Measurements from ENCODE around the gene CAPZA3.

CAPZA3 gene

DNA sequence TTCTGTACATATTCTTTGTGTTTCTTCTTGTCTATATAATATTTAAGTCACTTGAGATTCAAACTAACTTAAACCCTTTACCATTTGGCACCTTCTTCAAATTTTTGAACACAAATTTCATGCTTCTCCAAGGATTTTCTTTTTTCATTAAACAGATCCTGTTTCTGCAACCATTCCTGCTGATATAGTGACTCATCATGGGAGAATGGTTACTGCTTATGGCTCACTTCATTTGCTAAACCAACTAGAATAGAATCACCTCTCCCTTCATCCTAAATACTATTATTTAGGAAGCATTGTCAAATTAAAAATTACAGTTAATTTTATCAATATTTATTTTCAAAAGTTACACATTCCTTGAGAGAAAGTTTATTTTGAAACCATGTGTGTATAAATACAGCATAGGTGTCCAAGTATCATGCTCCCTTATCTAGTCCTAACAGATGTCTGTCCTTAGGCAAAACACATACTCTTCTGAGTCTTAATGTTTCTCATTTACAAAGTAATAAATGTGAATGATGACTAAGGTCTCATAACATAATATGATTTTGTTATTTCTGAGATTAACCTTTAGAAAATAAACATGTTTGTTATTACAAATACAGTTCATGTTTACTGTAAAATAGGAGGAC, 40.8 kb upstream of the CAPZA3 start:
- H3K4me3 ChIP-seq (ENCODE audit: insufficient read depth, low read length, poor library complexity, severe bottlenecking) = no peak overlapping the region
- no peaks in the 10 kb centered on the region for H4K20me1 ChIP-seq (ENCODE audit: low read depth, low read length)
- no peak overlapping the region for H3K27ac ChIP-seq (ENCODE audit: low read depth, low read length)
- no peak overlapping the region for H2AFZ ChIP-seq (ENCODE audit: low read depth, low read length, severe bottlenecking)
- no peaks in the 10 kb centered on the region for H3K36me3 ChIP-seq (ENCODE audit: low read length)
- H3K9ac ChIP-seq (ENCODE audit: low read length) = no peak overlapping the region
- no peaks in the 10 kb centered on the region for H3K9me2 ChIP-seq (replicated peaks; ENCODE audit: insufficient read depth, low read length)
- no peaks in the 10 kb centered on the region for H3K27me3 ChIP-seq (ENCODE audit: low read length)
- H3K4me2 ChIP-seq (ENCODE audit: low read depth, low read length, poor library complexity, severe bottlenecking) = no peak overlapping the region
- no peaks in the 10 kb centered on the region for H3K79me2 ChIP-seq (ENCODE audit: insufficient read depth, low read length)
- H3K9me3 ChIP-seq (ENCODE audit: insufficient read depth, low read length) = no peaks in the 10 kb centered on the region
- no peaks in the 10 kb centered on the region for H3F3A ChIP-seq (ENCODE audit: insufficient read depth)
- no peak for TF ChIP-seq EZH2phosphoT487 (conservative IDR thresholded peaks at IDR 0.05; ENCODE audit: low read length)
- no peak for TF ChIP-seq CTCF (IDR thresholded peaks at IDR 0.05; ENCODE audit: insufficient read depth, low read length, poor library complexity, severe bottlenecking)

- no peaks in the 10 kb centered on the region for H3K36me3 ChIP-seq (ENCODE audit: low read length)
- no peak overlapping the region for H3K4me2 ChIP-seq (ENCODE audit: low read depth, low read length, poor library complexity, severe bottlenecking)
- H3K4me3 ChIP-seq (ENCODE audit: insufficient read depth, low read length, poor library complexity, severe bottlenecking) = no peak overlapping the region
- TF ChIP-seq CTCF (IDR thresholded peaks at IDR 0.05; ENCODE audit: insufficient read depth, low read length, poor library complexity, severe bottlenecking) (no peak), EZH2phosphoT487 (conservative IDR thresholded peaks at IDR 0.05; ENCODE audit: low read length) (no peak)
- no peak overlapping the region for H2AFZ ChIP-seq (ENCODE audit: low read depth, low read length, severe bottlenecking)
- no peak overlapping the region for H3K27ac ChIP-seq (ENCODE audit: low read depth, low read length)
- H3K9me3 ChIP-seq (ENCODE audit: insufficient read depth, low read length) = no peaks in the 10 kb centered on the region
- H3K27me3 ChIP-seq (ENCODE audit: low read length) = no peaks in the 10 kb centered on the region
- H3K79me2 ChIP-seq (ENCODE audit: insufficient read depth, low read length) = no peaks in the 10 kb centered on the region
- H4K20me1 ChIP-seq (ENCODE audit: low read depth, low read length) = no peaks in the 10 kb centered on the region
- H3F3A ChIP-seq (ENCODE audit: insufficient read depth) = no peaks in the 10 kb centered on the region
- no peak overlapping the region for H3K9ac ChIP-seq (ENCODE audit: low read length)
- H3K9me2 ChIP-seq (replicated peaks; ENCODE audit: insufficient read depth, low read length) = no peaks in the 10 kb centered on the region
These were observed 37.6 kb upstream of the CAPZA3 start for GRCh38 chr12:18700271-18700670.

DNA sequence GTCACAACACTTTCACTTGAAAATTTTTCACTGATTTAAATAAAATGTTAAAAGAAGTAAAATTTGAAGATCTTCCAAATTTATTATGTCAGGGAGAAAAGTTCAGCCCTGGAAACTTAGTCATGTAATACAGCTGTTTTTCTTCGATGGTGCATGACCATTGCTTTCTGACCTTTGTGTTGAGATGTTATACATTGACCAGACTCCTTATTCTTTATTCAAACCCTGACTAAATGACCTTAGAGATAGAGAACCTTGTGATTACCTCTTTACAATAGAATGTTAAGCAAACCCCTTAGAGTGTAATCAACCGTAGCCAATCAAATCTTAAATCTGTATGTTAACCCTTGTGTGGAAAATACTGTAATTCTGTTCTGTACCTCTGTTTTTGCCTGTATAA, 34.6 kb upstream of the CAPZA3 start:
- no peak for TF ChIP-seq CTCF (IDR thresholded peaks at IDR 0.05; ENCODE audit: insufficient read depth, low read length, poor library complexity, severe bottlenecking)
- TF ChIP-seq EZH2phosphoT487 (conservative IDR thresholded peaks at IDR 0.05; ENCODE audit: low read length) = no peak

More for the DNA sequence above, 34.6 kb upstream of the CAPZA3 start:
- Histone ChIP-seq H3F3A (ENCODE audit: insufficient read depth) (no peaks in the 10 kb centered on the region), H3K79me2 (ENCODE audit: insufficient read depth, low read length) (no peaks in the 10 kb centered on the region), H3K9me2 (replicated peaks; ENCODE audit: insufficient read depth, low read length) (no peaks in the 10 kb centered on the region), H2AFZ (ENCODE audit: low read depth, low read length, severe bottlenecking) (no peak overlapping the region), H3K36me3 (ENCODE audit: low read length) (no peaks in the 10 kb centered on the region), H3K9ac (ENCODE audit: low read length) (no peak overlapping the region), H4K20me1 (ENCODE audit: low read depth, low read length) (no peaks in the 10 kb centered on the region), H3K27ac (ENCODE audit: low read depth, low read length) (no peak overlapping the region), H3K9me3 (ENCODE audit: insufficient read depth, low read length) (no peaks in the 10 kb centered on the region), H3K27me3 (ENCODE audit: low read length) (no peaks in the 10 kb centered on the region), H3K4me2 (ENCODE audit: low read depth, low read length, poor library complexity, severe bottlenecking) (no peak overlapping the region), H3K4me3 (ENCODE audit: insufficient read depth, low read length, poor library complexity, severe bottlenecking) (no peak overlapping the region)
